Keratinocyte (primary cell): ENCODE data around the gene TSPOAP1.

ENCODE experiments used
- CTCF ChIP-seq, 3 experiments: IDR thresholded peaks in 1 of 3; conservative IDR thresholded peaks in 1 of 3; optimal IDR thresholded peaks in 1 of 3; 2 replicates in 2 of 3; 3 replicates in 1 of 3; pipeline versions ENCODE3 to v1.5.1; 2011; ENCODE audit warnings: low read length in 3 of 3, mild to moderate bottlenecking in 3 of 3, moderate library complexity in 2 of 3, control low read depth in 1 of 3, inconsistent platforms in 1 of 3; ENCODE audit not compliant: insufficient read depth in 2 of 3; ENCODE audit errors: extremely low read depth in 1 of 3
- EZH2 ChIP-seq: IDR thresholded peaks from one replicate; pipeline ENCODE4 v1.6.1; 2012; ENCODE audit warnings: inconsistent platforms, mild to moderate bottlenecking, low read length, moderate library complexity

GRCh38 chr17:58370309-58370708 is 41.7 kb upstream of the TSPOAP1 start:
- TF ChIP-seq CTCF (optimal IDR thresholded peaks at IDR 0.05 in 1 of 3, IDR thresholded peaks at IDR 0.05 in 1 of 3, conservative IDR thresholded peaks at IDR 0.05 in 1 of 3; ENCODE audit: extremely low read depth in 1 of 3, insufficient read depth in 2 of 3, low read length in 3 of 3) (no peak), EZH2 (no peak)
